Measurements from ENCODE around the gene FUS. TPM values are rescaled to one million over a fixed set of nuclear protein-coding genes. Genes with fewer than 3 reads are reported as not detected.
"Not testable (repeated sequence)": the region's sequence is repeated elsewhere in the genome, so short reads cannot be mapped to it uniquely, and the experiment has no call there.

FUS gene
- total RNA-seq, 1 donor from 2014 or later: 166 TPM

DNA sequence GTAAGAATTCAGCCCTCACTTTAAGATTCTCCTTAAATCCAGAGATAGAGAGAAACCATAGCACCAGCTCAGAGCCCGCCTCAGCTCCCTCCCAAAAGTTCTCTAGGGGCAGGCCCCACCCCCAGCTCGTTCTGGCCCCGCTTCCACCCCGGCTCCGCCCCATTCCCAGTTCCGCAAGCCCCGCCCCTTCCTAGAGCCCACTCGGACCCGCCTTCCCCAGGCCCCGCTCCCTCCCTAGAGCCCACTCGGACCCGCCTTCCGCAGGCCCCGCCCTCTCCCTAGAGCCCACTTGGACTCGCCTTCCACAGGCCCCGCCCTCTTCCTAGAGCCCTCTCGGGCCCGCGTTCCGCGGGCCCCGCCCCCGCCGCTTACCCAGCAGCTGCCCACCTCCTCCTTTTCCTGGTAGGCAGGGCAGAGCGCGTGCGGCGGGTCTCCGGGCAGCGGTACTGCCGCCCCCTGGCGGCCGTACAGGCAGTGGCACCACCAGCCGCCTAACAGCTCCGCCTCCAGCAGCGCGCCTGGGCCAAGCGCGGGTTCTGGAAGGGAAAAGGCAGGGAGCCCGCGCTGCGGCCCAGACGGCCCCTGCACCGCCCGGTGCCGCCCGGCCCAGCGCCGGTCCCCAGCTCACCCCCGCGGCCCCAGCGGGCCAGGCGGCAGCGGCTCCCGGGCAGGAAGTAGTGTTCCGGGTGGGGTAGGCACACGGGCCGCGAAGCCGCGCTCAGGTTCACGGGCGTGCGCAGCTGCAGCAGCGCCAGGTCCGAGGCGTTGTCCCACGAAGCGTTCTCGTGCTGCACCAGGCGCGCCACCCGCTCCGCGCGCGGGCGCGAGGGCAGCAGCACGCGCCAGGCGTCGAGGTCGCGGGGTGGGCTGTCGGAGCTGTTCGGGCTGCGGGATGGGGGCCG is 37.6 kb upstream of the FUS start:
- TF ChIP-seq, protein P1, sequence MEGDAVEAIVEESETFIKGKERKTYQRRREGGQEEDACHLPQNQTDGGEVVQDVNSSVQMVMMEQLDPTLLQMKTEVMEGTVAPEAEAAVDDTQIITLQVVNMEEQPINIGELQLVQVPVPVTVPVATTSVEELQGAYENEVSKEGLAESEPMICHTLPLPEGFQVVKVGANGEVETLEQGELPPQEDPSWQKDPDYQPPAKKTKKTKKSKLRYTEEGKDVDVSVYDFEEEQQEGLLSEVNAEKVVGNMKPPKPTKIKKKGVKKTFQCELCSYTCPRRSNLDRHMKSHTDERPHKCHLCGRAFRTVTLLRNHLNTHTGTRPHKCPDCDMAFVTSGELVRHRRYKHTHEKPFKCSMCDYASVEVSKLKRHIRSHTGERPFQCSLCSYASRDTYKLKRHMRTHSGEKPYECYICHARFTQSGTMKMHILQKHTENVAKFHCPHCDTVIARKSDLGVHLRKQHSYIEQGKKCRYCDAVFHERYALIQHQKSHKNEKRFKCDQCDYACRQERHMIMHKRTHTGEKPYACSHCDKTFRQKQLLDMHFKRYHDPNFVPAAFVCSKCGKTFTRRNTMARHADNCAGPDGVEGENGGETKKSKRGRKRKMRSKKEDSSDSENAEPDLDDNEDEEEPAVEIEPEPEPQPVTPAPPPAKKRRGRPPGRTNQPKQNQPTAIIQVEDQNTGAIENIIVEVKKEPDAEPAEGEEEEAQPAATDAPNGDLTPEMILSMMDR (IDR thresholded peaks at IDR 0.05): peak; percentile 93 to 99 (median 96)
- intact Hi-C loops (cut with DNase I): loop anchor here (1.0 to 5.0 kb wide), 9 partner anchors 25 to 730 kb away; partner anchors contain the start of genes BCKDK, FUS, HSD3B7 and KAT8

DNA sequence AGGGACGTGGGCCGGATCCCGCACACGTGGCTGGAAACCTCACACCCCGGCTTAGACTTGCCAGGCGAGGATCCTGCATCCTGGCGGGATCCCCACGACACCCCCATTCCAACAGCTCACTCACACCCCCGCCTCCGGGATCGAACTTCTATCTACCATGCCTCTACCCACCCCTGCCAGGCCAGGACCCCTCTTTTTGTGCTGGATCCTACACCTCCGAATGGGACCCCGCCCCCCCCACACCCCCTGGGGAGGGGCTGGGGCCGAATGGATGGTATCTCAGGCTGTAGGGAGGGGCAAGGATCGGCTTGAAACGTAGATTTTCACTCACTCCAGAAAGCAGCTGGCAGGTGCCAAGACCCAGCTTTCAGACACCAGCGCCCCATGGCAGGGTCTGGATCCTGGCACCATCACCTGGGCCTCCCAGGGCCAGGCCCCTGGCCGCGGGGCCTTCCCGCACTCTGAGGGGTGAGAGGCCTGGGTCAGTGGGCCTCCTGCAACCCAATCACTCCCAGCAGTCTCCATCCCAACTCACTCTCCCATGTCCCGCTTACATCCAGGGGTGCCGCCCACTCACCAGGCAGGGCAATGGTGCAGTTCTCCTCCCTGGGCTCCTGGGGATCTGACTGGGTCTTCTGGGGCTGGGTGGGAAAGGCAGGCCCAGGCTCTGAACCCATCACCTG is 36.8 kb upstream of the FUS start:
- DNase-seq (ENCODE audit: low spot score in 2 of 2): no peak
- TF ChIP-seq, protein P1 (IDR thresholded peaks at IDR 0.05): no peak
- H3K4me1 ChIP-seq: peaks cover 6 to 21% of the 10 kb centered on the region in 2 donors
- H3K27ac ChIP-seq: peak overlapping the region; percentile 44 to 64
- no peaks in the 10 kb centered on the region for H3K36me3 ChIP-seq
- H3K9me3 ChIP-seq: no peaks in the 10 kb centered on the region
- intact Hi-C loops (cut with DNase I): loop anchor here (1.0 to 5.0 kb wide), 3 partner anchors 34 to 729 kb away; partner anchors contain the start of genes BCKDK, HSD3B7 and ZNF267
- H3K27me3 ChIP-seq: no peaks in the 10 kb centered on the region
- H3K4me3 ChIP-seq: peak overlapping the region; percentile 59 to 73

More for the DNA sequence above, 37.6 kb upstream of the FUS start:
- no peaks in the 10 kb centered on the region for H3K36me3 ChIP-seq
- no peaks in the 10 kb centered on the region for H3K9me3 ChIP-seq
- peak overlapping the region; percentile 80 to 83 for H3K27ac ChIP-seq
- DNase-seq (ENCODE audit: low spot score in 2 of 2): peak; percentile 97 to 99
- H3K27me3 ChIP-seq: no peaks in the 10 kb centered on the region
- peak overlapping the region; percentile 59 to 73 for H3K4me3 ChIP-seq
- peaks cover 6 to 24% of the 10 kb centered on the region in 2 donors for H3K4me1 ChIP-seq

DNA sequence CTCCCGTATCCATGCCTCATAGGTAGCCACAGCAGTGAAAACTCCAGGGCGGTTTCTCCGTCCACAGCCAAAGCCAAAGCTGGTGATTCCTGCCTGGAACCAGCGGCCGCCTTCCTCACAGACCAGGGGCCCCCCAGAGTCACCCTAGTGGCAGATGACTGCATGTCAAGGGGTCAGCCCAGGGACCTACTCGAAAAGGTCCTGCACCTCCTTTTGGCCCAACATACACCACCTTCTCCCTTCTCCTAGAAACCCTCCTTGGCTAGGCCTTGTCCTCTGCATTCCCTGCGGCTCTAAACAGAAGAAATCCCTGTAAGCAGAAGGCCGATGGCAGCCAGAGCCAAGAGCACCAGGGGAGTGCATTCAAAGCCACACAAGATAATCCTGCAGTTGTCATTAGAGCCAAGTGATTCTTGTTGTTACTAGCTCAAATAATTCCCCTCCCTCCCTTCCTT is 36.2 kb upstream of the FUS start:
- H3K4me1 ChIP-seq: peaks cover 6 to 18% of the 10 kb centered on the region in 2 donors
- no peak overlapping the region for H3K4me3 ChIP-seq
- H3K36me3 ChIP-seq: no peaks in the 10 kb centered on the region
- H3K27me3 ChIP-seq: no peaks in the 10 kb centered on the region
- no peak overlapping the region for H3K27ac ChIP-seq
- no peak for DNase-seq (ENCODE audit: low spot score in 2 of 2)
- no peaks in the 10 kb centered on the region for H3K9me3 ChIP-seq
- TF ChIP-seq, protein P1 (IDR thresholded peaks at IDR 0.05): no peak
- intact Hi-C loops (cut with DNase I): loop anchor here (1.0 to 5.0 kb wide), 3 partner anchors 35 to 729 kb away; partner anchors contain the start of genes BCKDK, HSD3B7 and ZNF267

- H3K36me3 ChIP-seq; DNase-seq (ENCODE audit: low spot score in 2 of 2); H3K9me3 ChIP-seq; H3K27ac ChIP-seq; H3K27me3 ChIP-seq; H3K4me3 ChIP-seq: not testable (repeated sequence)
- peaks cover 6 to 13% of the 10 kb centered on the region in 2 donors for H3K4me1 ChIP-seq
- intact Hi-C loops (cut with DNase I): loop anchor here (5.0 kb wide), 1 partner anchor 728 kb away; the partner anchor contains the start of gene ZNF267
These were observed 35.5 kb upstream of the FUS start for GRCh38 chr16:31144418-31144817.

DNA sequence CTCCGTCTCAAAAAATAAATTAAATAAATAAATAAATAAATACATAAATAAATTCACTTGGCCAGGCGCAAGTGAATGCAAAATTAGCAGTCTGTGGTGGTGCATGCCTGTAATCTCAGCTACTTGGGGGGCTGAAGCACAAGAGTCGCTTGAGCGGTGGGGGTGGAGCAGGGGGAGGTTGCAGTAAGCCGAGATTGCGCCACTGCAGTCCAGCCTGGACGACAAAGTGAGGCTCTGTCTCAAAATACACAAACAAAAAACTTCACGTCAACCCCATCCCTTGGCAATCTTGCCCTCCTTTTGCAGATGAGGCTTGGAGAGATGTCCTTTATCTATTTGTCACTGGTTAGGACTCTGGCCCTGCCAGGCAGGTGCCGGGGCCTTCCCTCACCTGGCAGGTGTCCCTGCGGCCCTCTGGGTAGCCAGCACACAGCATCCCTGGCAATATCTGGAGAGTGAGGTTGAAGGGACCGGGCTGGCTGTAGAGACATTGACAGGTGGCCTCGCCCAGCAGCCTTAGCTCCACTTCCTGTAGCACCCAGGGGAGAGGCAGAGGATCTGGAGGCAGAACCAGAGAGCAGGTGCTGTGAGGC is 34.4 kb upstream of the FUS start:
- DNase-seq (ENCODE audit: low spot score in 2 of 2): no peak
- no peaks in the 10 kb centered on the region for H3K36me3 ChIP-seq
- H3K4me1 ChIP-seq: peaks cover 6 to 13% of the 10 kb centered on the region in 2 donors
- TF ChIP-seq, protein P1 (IDR thresholded peaks at IDR 0.05): no peak
- intact Hi-C loops (cut with DNase I): no loop called here
- H3K27ac ChIP-seq: no peak overlapping the region
- no peaks in the 10 kb centered on the region for H3K27me3 ChIP-seq
- no peak overlapping the region for H3K4me3 ChIP-seq
- no peaks in the 10 kb centered on the region for H3K9me3 ChIP-seq

Data from ascending aorta (tissue), 2 donors.